SK-N-SH (cell line): ENCODE measurements around the gene GH2. TPM values are rescaled to one million over a fixed set of nuclear protein-coding genes. Genes with fewer than 3 reads are reported as not detected.
"Not testable (repeated sequence)": the region's sequence is repeated elsewhere in the genome, so short reads cannot be mapped to it uniquely, and the experiment has no call there.

ENCODE experiments used
- CTCF ChIA-PET: fragments of 300-600, 350-600 bp; formaldehyde crosslinking; extraction: SDS; loops from one replicate; lab custom pipeline; 2021; lab: Yijun Ruan, JAX
- POLR2A ChIA-PET: fragments of 350-600 bp; sonication (Branson Sonifier 250); formaldehyde crosslinking; extraction: SDS; loops from one replicate; lab custom pipeline; 2020; ENCODE audit warnings: antibody characterized with exemption, inconsistent platforms; lab: Yijun Ruan, JAX
- DNase-seq: peaks from one replicate; pipeline ENCODE4 v3.0.0; 2012
- H2AFZ ChIP-seq: fragments of 200-600 bp; sonication (generic); 2 replicates; pipeline ENCODE4 v1.8.1; 2016; ENCODE audit warnings: antibody characterized with exemption, mild to moderate bottlenecking, low read depth
- H3F3A ChIP-seq: fragments of 200-600 bp; sonication (generic); replicated peaks from 2 replicates; pipeline ENCODE3; 2016; ENCODE audit warnings: antibody characterized with exemption, mild to moderate bottlenecking; ENCODE audit not compliant: insufficient read depth
- H3K27ac ChIP-seq, 2 experiments: fragments of 200-500 bp in 1 of 2; fragments of 200-600 bp in 1 of 2; sonication (Bioruptor generic) in 1 of 2; sonication (generic), shearing (Covaris generic) in 1 of 2; 2 replicates each; pipeline versions ENCODE4 v1.5.1 to v1.6.1; 2014 to 2016; ENCODE audit warnings: low read depth in 2 of 2, inconsistent platforms in 1 of 2, low read length in 1 of 2, mild to moderate bottlenecking in 1 of 2, mixed read lengths in 1 of 2
- H3K27me3 ChIP-seq: fragments of 200-600 bp; sonication (generic), shearing (Covaris generic); 2 replicates; pipeline ENCODE4 v1.6.1; 2016; ENCODE audit warnings: mixed run types; ENCODE audit not compliant: insufficient read depth
- H3K36me3 ChIP-seq, 2 experiments: fragments of 200-500 bp in 1 of 2; fragments of 200-600 bp in 1 of 2; sonication (Bioruptor generic) in 1 of 2; sonication (generic) in 1 of 2; replicated peaks in 1 of 2; 2 replicates each; pipeline versions ENCODE3 to v1.5.1; 2014 to 2016; ENCODE audit warnings: low read length in 1 of 2, mild to moderate bottlenecking in 1 of 2; ENCODE audit not compliant: insufficient read depth in 2 of 2, control insufficient read depth in 1 of 2
- H3K4me1 ChIP-seq, 2 experiments: fragments of 200-500 bp in 1 of 2; fragments of 200-600 bp in 1 of 2; sonication (Bioruptor generic) in 1 of 2; sonication (generic), shearing (Covaris generic) in 1 of 2; 2 replicates each; pipeline versions ENCODE4 v1.5.1 to v1.6.1; 2014 to 2016; ENCODE audit warnings: low read depth in 1 of 2, low read length in 1 of 2, mixed run types in 1 of 2; ENCODE audit not compliant: insufficient read depth in 2 of 2, control insufficient read depth in 1 of 2
- H3K4me2 ChIP-seq: fragments of 200-600 bp; sonication (generic), shearing (Covaris generic); 2 replicates; pipeline ENCODE4 v1.6.1; 2017; ENCODE audit warnings: mixed run types
- H3K4me3 ChIP-seq, 2 experiments: fragments of 200-500 bp in 1 of 2; fragments of 200-600 bp in 1 of 2; sonication (Bioruptor generic) in 1 of 2; sonication (generic), shearing (Covaris generic) in 1 of 2; 2 replicates each; pipeline versions ENCODE4 v1.5.1 to v1.8.1; 2014 to 2016; ENCODE audit warnings: low read depth in 2 of 2, inconsistent platforms in 1 of 2, low read length in 1 of 2, mild to moderate bottlenecking in 1 of 2, mixed read lengths in 1 of 2, moderate library complexity in 1 of 2
- H3K79me2 ChIP-seq: fragments of 200-600 bp; sonication (generic); 2 replicates; pipeline ENCODE4 v1.8.1; 2017; ENCODE audit warnings: mild to moderate bottlenecking; ENCODE audit not compliant: insufficient read depth
- H3K9ac ChIP-seq: fragments of 200-600 bp; sonication (generic); 2 replicates; pipeline ENCODE4 v1.6.1; 2017; ENCODE audit warnings: mixed run types
- H3K9me2 ChIP-seq: fragments of 200-600 bp; sonication (generic); 2 replicates; pipeline ENCODE4 v1.6.1; 2017; ENCODE audit warnings: mixed run types
- H3K9me3 ChIP-seq: fragments of 200-600 bp; sonication (generic); 2 replicates; pipeline ENCODE4 v1.6.1; 2017; ENCODE audit warnings: mixed run types, mild to moderate bottlenecking, moderate library complexity
- H4K20me1 ChIP-seq: fragments of 200-600 bp; sonication (generic); 2 replicates; pipeline ENCODE4 v1.6.1; 2017; ENCODE audit warnings: mild to moderate bottlenecking, mixed run types; ENCODE audit not compliant: insufficient read depth
- MEF2A ChIP-seq: IDR thresholded peaks from 2 replicates; pipeline ENCODE4 v1.4.0; 2012; ENCODE audit warnings: low read depth, borderline replicate concordance
- MXI1 ChIP-seq: IDR thresholded peaks from 2 replicates; pipeline ENCODE4 v1.6.1; 2012; ENCODE audit warnings: mild to moderate bottlenecking, low read depth, low read length, improper control_type of control experiment
- RXRA ChIP-seq: IDR thresholded peaks from 2 replicates; pipeline ENCODE4 v1.4.0; 2012; ENCODE audit warnings: low read depth, mild to moderate bottlenecking, borderline replicate concordance
- WGBS: methylation state at CpG from one replicate; pipeline ENCODE4 v1.1.6; 2017; ENCODE audit warnings: low lambda C conversion rate; 5-methylcytosine and 5-hydroxymethylcytosine counted together
- polyA plus RNA-seq, 3 experiments: library from polyadenylated mRNA; depleted of rRNA; stranded (reverse); fragments of >200 nt; gene quantifications; 2 replicates each; pipeline ENCODE4 v1.2.3, GENCODE V29; 2012

GH2 gene
- polyA plus RNA-seq, 1 of the 3 experiments (the other 2 are of a cell fraction) = not detected

DNA sequence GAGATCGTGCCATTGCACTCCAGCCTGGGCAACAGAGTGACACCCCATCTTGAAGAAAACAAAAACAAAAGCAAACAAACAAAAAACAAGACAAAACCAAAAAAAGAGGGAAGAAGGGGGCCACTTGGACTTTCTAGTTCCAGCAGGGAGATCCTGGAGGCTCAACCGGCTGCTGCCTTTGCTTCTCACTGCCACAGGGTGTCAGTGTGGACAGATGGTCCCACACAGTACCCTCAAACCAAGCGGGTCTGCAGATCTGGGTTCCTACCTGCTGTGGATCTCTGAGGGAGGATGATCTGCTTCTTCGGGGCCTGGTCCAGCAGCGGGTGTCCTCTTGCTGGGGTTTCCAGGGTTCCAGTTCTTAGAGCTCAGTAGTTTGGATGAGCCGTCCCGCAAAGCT is 15.1 kb downstream of the GH2 start:
- H3K9me2 ChIP-seq, H3K4me3 ChIP-seq, H3K4me2 ChIP-seq, H3K9me3 ChIP-seq, H3K36me3 ChIP-seq, POLR2A ChIA-PET, H4K20me1 ChIP-seq, DNase-seq, H2AFZ ChIP-seq, H3F3A ChIP-seq, H3K79me2 ChIP-seq, H3K27me3 ChIP-seq, H3K27ac ChIP-seq, H3K4me1 ChIP-seq, H3K9ac ChIP-seq: not testable (repeated sequence)
- 85% methylated on average over 4 of the region's 7 CpGs for WGBS
- CTCF ChIA-PET = interaction anchor here (0.7 to 4.7 kb wide), 41 partner anchors 12 to 488 kb away, joined by 3 to 50 read pairs (median 5); partner anchors contain the start of genes CSHL1, DCAF7, GH1 and GH2

DNA sequence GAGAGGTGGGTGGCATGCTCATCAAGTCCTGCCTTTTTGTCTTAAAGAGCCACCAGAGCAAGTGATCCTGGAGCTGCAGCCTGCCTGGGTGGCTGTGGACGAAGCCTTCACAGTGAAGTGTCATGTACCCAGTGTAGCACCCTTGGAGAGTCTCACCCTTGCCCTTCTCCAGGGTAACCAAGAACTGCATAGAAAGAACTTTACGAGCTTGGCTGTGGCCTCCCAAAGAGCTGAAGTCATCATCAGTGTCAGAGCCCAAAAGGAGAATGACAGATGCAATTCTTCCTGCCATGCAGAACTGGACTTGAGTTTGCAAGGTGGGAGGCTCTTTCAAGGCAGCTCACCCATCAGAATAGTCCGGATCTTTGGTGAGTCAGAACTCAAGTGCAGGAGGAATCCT is 22.5 kb downstream of the GH2 start:
- H4K20me1 ChIP-seq = no peaks in the 10 kb centered on the region
- TF ChIP-seq MEF2A (no peak), MXI1 (no peak)
- TF ChIP-seq, all 33 proteins: peak for 0
- H3K4me1 ChIP-seq = no peaks in the 10 kb centered on the region
- H3F3A ChIP-seq = no peaks in the 10 kb centered on the region
- H3K4me2 ChIP-seq = no peak overlapping the region
- no peak overlapping the region for H3K27ac ChIP-seq
- WGBS = 38% methylated on average over 3 of the region's 3 CpGs
- no peaks in the 10 kb centered on the region for H3K9me3 ChIP-seq
- H3K9me2 ChIP-seq = no peaks in the 10 kb centered on the region
- H3K79me2 ChIP-seq = no peaks in the 10 kb centered on the region
- H3K9ac ChIP-seq = no peak overlapping the region
- H3K27me3 ChIP-seq = peaks cover 31% of the 10 kb centered on the region
- H3K36me3 ChIP-seq = no peaks in the 10 kb centered on the region
- POLR2A ChIA-PET = no interaction called here
- no peak overlapping the region for H2AFZ ChIP-seq
- CTCF ChIA-PET = interaction anchor here (0.8 to 4.6 kb wide), 12 partner anchors 11 to 434 kb away, joined by 3 to 20 read pairs (median 5); partner anchors contain the start of genes GH2 and SMARCD2
- no peak overlapping the region for H3K4me3 ChIP-seq
- no peak for DNase-seq

DNA sequence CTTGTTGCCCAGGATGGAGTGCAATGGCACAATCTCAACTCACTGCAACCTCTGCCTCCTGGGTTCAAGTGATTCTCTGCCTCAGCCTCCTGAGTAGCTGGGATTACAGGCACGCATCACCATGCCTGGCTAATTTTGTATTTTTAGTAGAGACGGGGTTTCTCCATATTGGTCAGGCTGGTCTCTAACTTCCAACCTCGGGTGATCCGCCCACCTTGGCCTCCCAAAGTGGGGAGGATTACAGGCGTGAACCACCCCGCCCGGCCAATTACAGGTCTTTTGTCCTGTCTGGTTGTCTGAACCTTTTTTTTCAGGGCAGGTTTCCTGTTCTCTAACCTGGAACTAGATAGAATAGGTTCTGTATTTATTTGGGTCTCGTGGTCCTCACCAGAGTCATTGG is 25.3 kb downstream of the GH2 start:
- H3K79me2 ChIP-seq, H3K36me3 ChIP-seq, H3K4me2 ChIP-seq, H3K4me3 ChIP-seq, H3K27ac ChIP-seq, DNase-seq, H2AFZ ChIP-seq, H3K9me2 ChIP-seq, H3K4me1 ChIP-seq, H4K20me1 ChIP-seq, H3K9me3 ChIP-seq, H3F3A ChIP-seq, H3K9ac ChIP-seq: not testable (repeated sequence)
- CTCF ChIA-PET = interaction anchor here (0.6 to 6.4 kb wide), 16 partner anchors 10 to 430 kb away, joined by 3 to 50 read pairs (median 3); partner anchors contain the start of gene GH2
- POLR2A ChIA-PET = interaction anchor here (0.7 kb wide), 1 partner anchor 235 kb away, joined by 5 read pairs; no protein-coding TSS in a partner anchor
- 88% methylated on average over 8 of the region's 8 CpGs for WGBS
- H3K27me3 ChIP-seq = peaks cover 35% of the 10 kb centered on the region

DNA sequence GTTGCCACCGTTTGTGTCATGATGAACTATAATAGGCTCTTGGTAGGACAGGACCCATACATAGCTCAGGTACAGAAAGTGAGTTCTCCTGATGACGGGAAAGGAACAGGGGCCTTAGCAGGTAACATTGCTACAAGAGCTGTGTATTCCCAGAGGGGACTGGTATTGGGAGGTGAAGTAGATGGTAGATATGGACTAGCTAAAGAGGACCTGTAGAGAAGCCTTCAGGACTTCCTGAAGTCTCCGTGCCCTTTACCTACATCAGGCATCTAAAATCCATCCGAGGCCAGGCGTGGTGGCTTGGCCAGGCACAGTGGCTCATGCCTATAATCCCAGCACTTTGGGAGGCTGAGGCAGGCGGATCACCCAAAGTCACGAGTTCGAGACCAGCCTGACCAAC is 26.6 kb downstream of the GH2 start:
- H3K4me1 ChIP-seq = no peaks in the 10 kb centered on the region
- no peaks in the 10 kb centered on the region for H3F3A ChIP-seq
- DNase-seq = no peak
- no peak overlapping the region for H3K27ac ChIP-seq
- TF ChIP-seq MXI1 (no peak), RXRA (no peak)
- ChIA-PET CTCF (interaction anchor here (1.1 to 6.4 kb wide), 4 partner anchors 9 to 63 kb away, joined by 3 to 50 read pairs (median 7); partner anchors contain the start of gene GH1), POLR2A (no interaction called here)
- no peak overlapping the region for H3K4me2 ChIP-seq
- WGBS = 68% methylated on average over 8 of the region's 8 CpGs
- no peaks in the 10 kb centered on the region for H3K9me3 ChIP-seq
- no peak overlapping the region for H3K9ac ChIP-seq
- H3K4me3 ChIP-seq = no peak overlapping the region
- H3K36me3 ChIP-seq = no peaks in the 10 kb centered on the region
- H3K79me2 ChIP-seq = no peaks in the 10 kb centered on the region
- H3K9me2 ChIP-seq = no peaks in the 10 kb centered on the region
- no peak overlapping the region for H2AFZ ChIP-seq
- no peaks in the 10 kb centered on the region for H4K20me1 ChIP-seq
- H3K27me3 ChIP-seq = peaks cover 35% of the 10 kb centered on the region
